Large intestine (tissue), 3 donors: ENCODE measurements around the gene ADAMTS1. TPM values are rescaled to one million over a fixed set of nuclear protein-coding genes. Genes with fewer than 3 reads are reported as not detected.

Experiments used
- DNase-seq, 2 donors: peaks; one replicate each; pipeline versions ENCODE4 v3.0.0 to v3.0.0-alpha.2; 2013
- H3K27ac ChIP-seq: one replicate; pipeline ENCODE4 v1.5.1; 2013; ENCODE audit warnings: low read length
- H3K27me3 ChIP-seq: 2 replicates; pipeline ENCODE4 v1.6.1; 2013; ENCODE audit warnings: low read length; ENCODE audit not compliant: control insufficient read depth, insufficient read depth
- H3K36me3 ChIP-seq: 2 replicates; pipeline ENCODE4 v1.6.1; 2013; ENCODE audit warnings: low read length; ENCODE audit not compliant: control insufficient read depth, insufficient read depth
- H3K4me1 ChIP-seq: one replicate; pipeline ENCODE4 v1.6.1; 2013; ENCODE audit warnings: low read length; ENCODE audit not compliant: control insufficient read depth, insufficient read depth
- H3K4me3 ChIP-seq: one replicate; pipeline ENCODE4 v1.5.1; 2013; ENCODE audit warnings: low read length
- H3K9me3 ChIP-seq: one replicate; pipeline ENCODE4 v1.6.1; 2013; ENCODE audit warnings: mild to moderate bottlenecking, low read depth, low read length, moderate library complexity; ENCODE audit not compliant: control insufficient read depth
- WGBS: methylation state at CpG from one replicate; pipeline ENCODE4 v1.1.5; 2013; ENCODE audit warnings: low lambda C conversion rate; ENCODE audit not compliant: insufficient coverage; 5-methylcytosine and 5-hydroxymethylcytosine counted together
- polyA plus RNA-seq: library from polyadenylated mRNA; unstranded; fragments of 120-200 nt; gene quantifications from one replicate; pipeline ENCODE4 v1.2.1, GENCODE V29; 2013

The ADAMTS1 gene
- polyA plus RNA-seq, 1 donor, result 32.5 TPM

- DNase-seq, result peak in 1 of 2 donors; percentile 38
- no CpG with 5 or more reads among the region's 8 CpGs for WGBS
- Histone ChIP-seq H3K36me3 (no peaks in the 10 kb centered on the region), H3K27me3 (no peaks in the 10 kb centered on the region), H3K4me3 (no peak overlapping the region), H3K27ac (no peak overlapping the region), H3K9me3 (no peaks in the 10 kb centered on the region), H3K4me1 (no peaks in the 10 kb centered on the region)
Measured at GRCh38 chr21:26788790-26789189, 56.4 kb downstream of the ADAMTS1 start.

Other genes with a start within 250 kb of the ADAMTS1 start
- 7.8 TPM for gene ADAMTS5, start 121.7 kb upstream of the ADAMTS1 start, polyA plus RNA-seq